NOMO-1 (cell line): ENCODE data around the gene C12orf42.

Experiments used
- DNase-seq, 2 experiments: peaks; one replicate each; lab custom pipeline; 2025; ENCODE audit not compliant: unreplicated experiment in 2 of 2; lab: John Stamatoyannopoulos, UW

The C12orf42 gene

GRCh38 chr12:103278329-103278728 lies 217.4 kb downstream of the C12orf42 start:
- no peak for DNase-seq

- DNase-seq, result no peak
Observed at GRCh38 chr12:103273645-103274044, 222.1 kb downstream of the C12orf42 start.

- DNase-seq, result no peak
Observed at GRCh38 chr12:103272949-103273348, 222.8 kb downstream of the C12orf42 start.

DNA sequence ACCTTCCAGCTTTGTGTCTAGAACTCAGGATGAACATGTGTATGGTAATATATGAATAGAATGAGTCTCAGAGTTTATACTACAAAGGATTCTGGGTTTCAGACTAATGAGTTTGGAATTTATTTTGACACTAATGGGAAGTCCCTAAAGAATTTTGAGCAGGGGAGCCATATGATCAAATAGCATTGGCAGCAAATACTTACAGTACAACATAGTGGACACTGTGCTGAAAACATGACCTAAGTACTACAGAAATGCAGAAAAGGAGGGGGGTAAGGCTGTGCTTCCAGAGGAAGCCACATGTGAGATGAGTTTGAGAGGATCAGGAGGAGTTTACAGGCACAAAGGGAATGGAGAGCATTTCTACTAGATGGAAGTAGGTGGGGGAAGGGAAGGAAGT lies 225.8 kb downstream of the C12orf42 start:
- no peak for DNase-seq

GRCh38 chr12:103268831-103269514 lies 226.8 kb downstream of the C12orf42 start:
- no peak for DNase-seq

GRCh38 chr12:103257763-103258162 lies 238.0 kb downstream of the C12orf42 start:
- no peak for DNase-seq
